HepG2 (cell line): ENCODE measurements around the gene CELSR2. TPM values are rescaled to one million over a fixed set of nuclear protein-coding genes. Genes with fewer than 3 reads are reported as not detected.

Experiments
- ELF3 ChIP-seq: IDR thresholded peaks from 2 replicates; pipeline ENCODE4 v1.6.1; 2016; ENCODE audit warnings: missing genetic modification reagents, missing compliant biosample characterization
- GATAD2A ChIP-seq: IDR thresholded peaks from 2 replicates; pipeline ENCODE4 v1.6.1; 2016
- HES4 ChIP-seq: sonication (generic); formaldehyde crosslinking; IDR thresholded peaks from 2 replicates; pipeline ENCODE4 v1.9.0; 2021; ENCODE audit warnings: mild to moderate bottlenecking, missing genetic modification reagents, borderline replicate concordance
- HOXD1 ChIP-seq: sonication (generic); formaldehyde crosslinking; IDR thresholded peaks from 2 replicates; pipeline ENCODE4 v1.5.0; 2020; ENCODE audit warnings: missing genetic modification reagents
- KDM2A ChIP-seq: sonication (generic); formaldehyde crosslinking; IDR thresholded peaks from 2 replicates; pipeline ENCODE4 v1.4.0; 2020; ENCODE audit warnings: low read depth, missing genetic modification reagents, borderline replicate concordance
- MTA1 ChIP-seq: sonication (generic); formaldehyde crosslinking; IDR thresholded peaks from 2 replicates; pipeline ENCODE4 v1.4.0; 2020; ENCODE audit warnings: missing genetic modification reagents, mild to moderate bottlenecking, borderline replicate concordance
- NR2F6 ChIP-seq, 2 experiments: IDR thresholded peaks; 2 replicates each; pipeline ENCODE4 v1.6.1; 2016; ENCODE audit warnings: antibody characterized with exemption in 1 of 2, mild to moderate bottlenecking in 1 of 2
- ONECUT2 ChIP-seq: sonication (generic); formaldehyde crosslinking; IDR thresholded peaks from 2 replicates; pipeline ENCODE4 v1.4.0; 2020; ENCODE audit warnings: missing genetic modification reagents
- PAF1 ChIP-seq: IDR thresholded peaks from 2 replicates; pipeline ENCODE4 v1.6.1; 2016; ENCODE audit warnings: missing genetic modification reagents, missing compliant biosample characterization
- PBX3 ChIP-seq: sonication (generic); formaldehyde crosslinking; IDR thresholded peaks from 2 replicates; pipeline ENCODE4 v1.8.1; 2023; ENCODE audit warnings: missing genetic modification reagents, inconsistent platforms, borderline replicate concordance
- SAP130 ChIP-seq: IDR thresholded peaks from 2 replicates; pipeline ENCODE4 v1.6.1; 2016; ENCODE audit warnings: low read depth
- TGIF2 ChIP-seq: IDR thresholded peaks from 2 replicates; pipeline ENCODE4 v1.6.1; 2016; ENCODE audit warnings: control low read depth, missing compliant biosample characterization
- THAP11 ChIP-seq: IDR thresholded peaks from 2 replicates; pipeline ENCODE4 v1.6.1; 2016; ENCODE audit warnings: missing biosample characterization, missing genetic modification reagents
- ZFP36L1 ChIP-seq: sonication (generic); formaldehyde crosslinking; IDR thresholded peaks from 2 replicates; pipeline ENCODE4 v1.8.0; 2022; ENCODE audit warnings: mild to moderate bottlenecking, missing genetic modification reagents, moderate library complexity
- ZFP91 ChIP-seq: sonication (generic); formaldehyde crosslinking; IDR thresholded peaks from 2 replicates; pipeline ENCODE4 v1.9.0; 2022; ENCODE audit warnings: missing genetic modification reagents, mild to moderate bottlenecking, borderline replicate concordance
- ZMAT3 ChIP-seq: sonication (generic); formaldehyde crosslinking; conservative IDR thresholded peaks from 2 replicates; pipeline ENCODE4 v1.7.0; 2021; ENCODE audit warnings: missing genetic modification reagents
- ZNF143 ChIP-seq: sonication (generic); formaldehyde crosslinking; IDR thresholded peaks from 2 replicates; pipeline ENCODE4 v1.4.0; 2020; ENCODE audit warnings: missing genetic modification reagents
- ZNF280D ChIP-seq: sonication (generic); formaldehyde crosslinking; IDR thresholded peaks from 2 replicates; pipeline ENCODE4 v1.5.1; 2020; ENCODE audit warnings: mild to moderate bottlenecking, missing genetic modification reagents
- ZNF33A ChIP-seq: sonication (generic); formaldehyde crosslinking; IDR thresholded peaks from 2 replicates; pipeline ENCODE4 v1.5.1; 2020; ENCODE audit warnings: missing genetic modification reagents, mild to moderate bottlenecking, moderate library complexity, borderline replicate concordance
- ZNF607 ChIP-seq: sonication (generic); formaldehyde crosslinking; IDR thresholded peaks from 2 replicates; pipeline ENCODE4 v1.5.1; 2020; ENCODE audit warnings: missing genetic modification reagents, mild to moderate bottlenecking, borderline replicate concordance
- ZNF691 ChIP-seq: sonication (generic); formaldehyde crosslinking; IDR thresholded peaks from 2 replicates; pipeline ENCODE4 v1.4.0; 2020; ENCODE audit warnings: missing genetic modification reagents, low read depth, mild to moderate bottlenecking, borderline replicate concordance
- ZNF761 ChIP-seq: sonication (generic); formaldehyde crosslinking; conservative IDR thresholded peaks from 2 replicates; pipeline ENCODE4 v1.4.0; 2020; ENCODE audit warnings: mild to moderate bottlenecking, missing genetic modification reagents
- ZNF784 ChIP-seq: sonication (generic); formaldehyde crosslinking; IDR thresholded peaks from 2 replicates; pipeline ENCODE4 v1.5.1; 2020; ENCODE audit warnings: missing genetic modification reagents, mild to moderate bottlenecking, borderline replicate concordance
- polyA plus RNA-seq, 8 experiments: library from polyadenylated mRNA; depleted of rRNA in 3 of 8; stranded (reverse) in 7 of 8; unstranded in 1 of 8; fragments of >200 nt; fragmentation: Illumina TruSeq in 4 of 8; extraction: Trizol in 4 of 8; gene quantifications; 2 replicates each; pipeline versions ENCODE4 v1.2.1 to v1.2.3, GENCODE V29; 2011 to 2016; ENCODE audit warnings: low read depth in 4 of 8, missing spikeins in 1 of 8, mixed read lengths in 1 of 8; ENCODE audit not compliant: insufficient read depth in 1 of 8
- total RNA-seq, 5 experiments: library from RNA; depleted of rRNA; stranded (reverse); fragments of >200 nt; fragmentation: Illumina TruSeq; extraction: Trizol; gene quantifications; 2 replicates each; pipeline ENCODE4 v1.2.3, GENCODE V29; 2016; ENCODE audit warnings: low read depth in 1 of 5

CELSR2 gene
- total and polyA plus RNA-seq, 2 of the 13 experiments (the other 11 are each of a cell fraction or from before 2014, with no cell fraction given) = 4.0 to 6.6 TPM

GRCh38 chr1:109239409-109240068, 9.8 kb upstream of the CELSR2 start (continued):
- no peak for TF ChIP-seq HES4 (CRISPR knock-in tag)
- TF ChIP-seq ZNF784 (CRISPR knock-in tag) = no peak
- no peak for TF ChIP-seq HOXD1 (CRISPR knock-in tag)
- 0 out of 2 replicates have a peak, but pooled peaks have one; percentile 15 for TF ChIP-seq ZNF761 (CRISPR knock-in tag)
- no peak for TF ChIP-seq PBX3
- TF ChIP-seq ZFP91 = peak; percentile 42; the same call in 1 of the 2 replicates
- no peak for TF ChIP-seq NR2F6 (IDR thresholded peaks at IDR 0.05)
- TF ChIP-seq NR2F6 (CRISPR knock-in tag; IDR thresholded peaks at IDR 0.05) = no peak
- TF ChIP-seq ZNF607 (CRISPR knock-in tag) = no peak
- peak; percentile 31; the same call in 1 of the 2 replicates for TF ChIP-seq SAP130
- TF ChIP-seq ZFP36L1 (CRISPR knock-in tag) = no peak
- 0 out of 2 replicates have a peak, but pooled peaks have one; percentile 3 for TF ChIP-seq ZNF691 (CRISPR knock-in tag)
- TF ChIP-seq ZNF143 (CRISPR knock-in tag) = no peak
- TF ChIP-seq KDM2A (CRISPR knock-in tag) = 0 out of 2 replicates have a peak, but pooled peaks have one; percentile 51
- TF ChIP-seq MTA1 (CRISPR knock-in tag) = peak; percentile 33; the same call in 1 of the 2 replicates
- TF ChIP-seq TGIF2 (CRISPR knock-in tag) = no peak
- 0 out of 2 replicates have a peak, but pooled peaks have one; percentile 12 for TF ChIP-seq THAP11
- 0 out of 2 replicates have a peak, but pooled peaks have one; percentile 35 for TF ChIP-seq ZNF280D
- no peak for TF ChIP-seq ZMAT3 (CRISPR knock-in tag)
- no peak for TF ChIP-seq ZNF33A (CRISPR knock-in tag)
- peak; percentile 89 for TF ChIP-seq PAF1 (CRISPR knock-in tag)
- no peak for TF ChIP-seq ELF3 (CRISPR knock-in tag)
- TF ChIP-seq GATAD2A (CRISPR knock-in tag) = no peak
- TF ChIP-seq ONECUT2 = no peak
